ENCODE measurements around the gene SIN3B.

Gene SIN3B

DNA sequence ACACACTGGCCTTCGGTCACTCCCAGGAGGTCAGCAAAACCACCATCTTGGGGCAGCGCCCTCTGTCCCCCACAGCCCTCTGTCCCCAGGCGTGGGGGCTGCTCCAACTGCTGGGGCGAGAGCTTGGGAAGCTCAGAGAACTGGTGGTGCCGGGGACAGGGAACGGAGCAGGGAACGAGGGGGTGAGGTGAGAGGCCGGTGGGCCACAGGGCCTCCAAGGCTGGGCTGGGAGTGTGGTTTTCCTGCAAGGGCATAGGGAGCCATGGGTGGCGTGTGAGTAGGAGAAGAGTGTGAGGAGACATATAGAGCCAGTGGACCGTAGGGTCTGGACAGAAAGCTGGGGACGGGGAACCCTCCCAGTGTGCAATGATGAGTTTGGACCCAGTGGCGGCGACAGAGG lies 93.8 kb downstream of the SIN3B start:
- peak overlapping the region in 1 of 2 donors; percentile 8 for H3K27ac Mint-ChIP-seq
- H3K9me3 Mint-ChIP-seq = peaks cover 12 to 28% of the 10 kb centered on the region in 2 donors
- no peak overlapping the region for H3K4me3 Mint-ChIP-seq
- DNase-seq (no peak), ATAC-seq (no peak)
- peaks cover 10% of the 10 kb centered on the region for H3K4me1 Mint-ChIP-seq
- H3K27me3 Mint-ChIP-seq = no peaks in the 10 kb centered on the region

DNA sequence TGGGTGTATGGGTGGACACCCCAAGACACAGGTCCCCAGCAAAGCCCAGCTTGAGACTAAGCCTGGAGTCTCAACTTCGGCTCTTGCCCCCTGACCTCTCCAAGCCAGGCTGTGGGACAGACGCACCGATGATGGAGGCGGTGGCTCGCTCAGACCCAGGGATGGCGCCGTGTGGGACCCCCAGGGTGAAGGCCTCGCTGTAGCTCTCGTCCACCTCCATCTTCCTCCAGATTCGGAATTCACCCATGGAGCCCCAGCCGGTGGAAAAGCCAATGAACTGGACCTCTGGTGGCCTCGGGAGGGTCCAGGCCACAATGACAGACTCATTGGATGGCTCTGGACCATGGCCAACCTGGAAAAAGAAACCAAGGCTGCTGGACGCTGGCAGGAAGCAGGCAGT lies 98.7 kb downstream of the SIN3B start:
- Mint-ChIP-seq H3K4me1 (peaks cover 1% of the 10 kb centered on the region), H3K9me3 (peaks cover 16 to 29% of the 10 kb centered on the region in 2 donors), H3K27ac (no peak overlapping the region), H3K4me3 (no peak overlapping the region), H3K27me3 (no peaks in the 10 kb centered on the region)
- DNase-seq (no peak), ATAC-seq (no peak)

DNA sequence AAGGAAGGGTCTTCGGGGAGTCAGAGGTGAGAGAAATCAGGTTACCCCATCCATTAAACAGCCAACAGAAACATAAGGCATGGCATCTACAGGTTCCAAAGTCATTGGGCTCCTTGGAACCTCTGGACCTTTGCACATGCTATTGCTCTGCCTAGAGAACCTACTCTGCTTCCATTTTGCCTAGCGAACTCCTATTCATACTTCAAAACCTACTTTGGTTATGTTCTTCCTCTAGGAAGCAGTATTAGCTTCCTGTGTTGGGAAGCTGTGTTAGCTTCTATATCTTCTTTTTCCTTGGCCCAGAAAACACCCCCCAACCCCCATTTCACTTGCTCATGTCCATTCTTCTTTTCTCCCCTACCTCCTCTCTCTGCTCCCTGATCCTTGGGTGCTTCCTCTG lies 99.2 kb downstream of the SIN3B start:
- Mint-ChIP-seq H3K9me3 (peaks cover 18 to 32% of the 10 kb centered on the region in 2 donors), H3K27ac (no peak overlapping the region), H3K4me3 (no peak overlapping the region), H3K27me3 (no peaks in the 10 kb centered on the region), H3K4me1 (no peaks in the 10 kb centered on the region)
- DNase-seq (no peak), ATAC-seq (no peak)

DNA sequence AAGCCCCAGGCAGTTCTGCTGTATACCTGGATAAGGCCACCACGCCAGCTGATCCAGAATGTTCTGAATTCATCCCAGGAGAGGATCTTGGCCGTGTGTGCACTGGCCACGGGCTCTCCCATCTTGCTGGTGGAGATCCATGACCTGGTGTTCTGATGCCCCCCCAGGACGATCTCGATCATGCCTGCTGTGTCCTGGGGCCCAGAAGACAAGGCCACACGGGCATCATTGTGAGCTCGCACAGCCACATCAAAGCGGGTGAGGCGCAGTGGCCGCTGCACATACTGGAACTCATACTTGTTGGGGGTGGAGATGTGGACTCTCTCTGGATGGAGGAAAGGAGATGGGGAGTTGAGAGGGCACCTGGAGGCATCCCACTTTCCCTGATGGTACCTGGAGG lies 99.7 kb downstream of the SIN3B start:
- no peak for DNase-seq
- no peak overlapping the region for H3K27ac Mint-ChIP-seq
- no peaks in the 10 kb centered on the region for H3K27me3 Mint-ChIP-seq
- no peak for ATAC-seq
- no peaks in the 10 kb centered on the region for H3K4me1 Mint-ChIP-seq
- peaks cover 24 to 38% of the 10 kb centered on the region in 2 donors for H3K9me3 Mint-ChIP-seq
- H3K4me3 Mint-ChIP-seq = no peak overlapping the region

All from stimulated activated naive CD8-positive, alpha-beta T cell treated with anti-CD3 and anti-CD28 coated beads, Interleukin-15, amount 100 ng/mL, for 72 hours (primary cell).